GM12875 (cell line): Measurements from ENCODE around the gene SLC10A4.

Experiments
- H3K4me3 ChIP-seq: one replicate; pipeline ENCODE4 v1.5.1; 2011; ENCODE audit warnings: low read depth, low read length, control low read depth
- CTCF ChIP-seq: IDR thresholded peaks from 2 replicates; pipeline ENCODE4 v1.5.1; 2011; ENCODE audit warnings: low read depth, mild to moderate bottlenecking, control low read depth, inconsistent platforms, low read length, moderate library complexity, borderline replicate concordance; ENCODE audit not compliant: insufficient read depth

The SLC10A4 gene

GRCh38 chr4:48470570-48470969 lies 12.6 kb upstream of the SLC10A4 start:
- no peak for TF ChIP-seq CTCF
- H3K4me3 ChIP-seq = no peak overlapping the region

DNA sequence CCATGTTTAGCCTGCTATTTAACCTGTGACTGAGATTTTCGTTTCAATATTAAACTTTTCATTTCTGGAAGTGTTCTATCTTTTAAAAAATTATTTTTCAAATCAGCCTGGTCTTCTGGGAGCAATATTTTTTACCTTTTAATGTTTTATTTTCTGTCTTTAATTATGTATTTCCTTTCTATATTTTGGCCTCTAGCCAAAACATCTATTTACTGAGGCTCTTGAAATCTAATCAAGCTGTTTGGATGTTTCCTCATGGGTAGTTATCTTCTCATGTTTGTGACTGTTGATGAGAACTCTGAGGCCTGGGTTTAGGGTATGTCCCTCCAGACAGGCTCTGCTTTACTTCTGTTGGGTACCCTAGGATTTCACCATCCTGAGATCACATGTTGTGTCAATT lies 10.3 kb upstream of the SLC10A4 start:
- no peak for TF ChIP-seq CTCF
- H3K4me3 ChIP-seq = no peak overlapping the region

- no peak overlapping the region for H3K4me3 ChIP-seq
- no peak for TF ChIP-seq CTCF
Measured at GRCh38 chr4:48475770-48476169, 7.4 kb upstream of the SLC10A4 start.

GRCh38 chr4:48478273-48478672 lies 4.9 kb upstream of the SLC10A4 start:
- no peak for TF ChIP-seq CTCF
- no peak overlapping the region for H3K4me3 ChIP-seq

- H3K4me3 ChIP-seq = no peak overlapping the region
- TF ChIP-seq CTCF = no peak
Measured at GRCh38 chr4:48481581-48481980, 1.6 kb upstream of the SLC10A4 start.

DNA sequence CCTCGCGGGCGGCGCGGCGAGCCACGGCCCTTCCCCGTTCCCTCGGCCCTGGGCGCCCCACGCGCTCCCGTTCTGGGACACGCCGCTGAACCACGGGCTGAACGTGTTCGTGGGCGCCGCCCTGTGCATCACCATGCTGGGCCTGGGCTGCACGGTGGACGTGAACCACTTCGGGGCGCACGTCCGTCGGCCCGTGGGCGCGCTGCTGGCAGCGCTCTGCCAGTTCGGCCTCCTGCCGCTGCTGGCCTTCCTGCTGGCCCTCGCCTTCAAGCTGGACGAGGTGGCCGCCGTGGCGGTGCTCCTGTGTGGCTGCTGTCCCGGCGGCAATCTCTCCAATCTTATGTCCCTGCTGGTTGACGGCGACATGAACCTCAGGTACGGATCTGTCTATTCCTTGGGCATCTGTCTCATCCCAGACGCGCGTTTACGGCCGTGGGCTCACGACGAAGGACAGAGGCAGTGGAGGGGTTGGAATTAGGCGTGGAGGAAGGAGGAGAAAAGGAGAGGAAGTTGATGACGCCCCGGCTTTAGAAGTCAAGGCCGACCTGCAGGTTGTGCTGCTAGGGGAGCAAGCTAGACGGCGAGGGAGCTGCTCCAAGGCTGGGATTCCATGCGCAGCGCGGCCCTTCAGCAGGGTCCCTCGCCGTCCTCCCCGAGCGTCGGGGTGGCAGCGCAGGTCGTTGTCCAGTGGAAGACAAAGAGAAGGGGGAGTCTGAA lies 792 bp downstream of the SLC10A4 start:
- no peak for TF ChIP-seq CTCF
- H3K4me3 ChIP-seq = no peak overlapping the region

GRCh38 chr4:48484494-48485168 lies 1.5 kb downstream of the SLC10A4 start:
- no peak overlapping the region for H3K4me3 ChIP-seq
- no peak for TF ChIP-seq CTCF
